ENCODE measurements around the gene TMEM140. TPM values are rescaled to one million over a fixed set of nuclear protein-coding genes. Genes with fewer than 3 reads are reported as not detected.

The TMEM140 gene
- total and polyA plus RNA-seq, 5 experiments from 2014 or later, result 13.9 to 36.9 (median 27.1) TPM

DNA sequence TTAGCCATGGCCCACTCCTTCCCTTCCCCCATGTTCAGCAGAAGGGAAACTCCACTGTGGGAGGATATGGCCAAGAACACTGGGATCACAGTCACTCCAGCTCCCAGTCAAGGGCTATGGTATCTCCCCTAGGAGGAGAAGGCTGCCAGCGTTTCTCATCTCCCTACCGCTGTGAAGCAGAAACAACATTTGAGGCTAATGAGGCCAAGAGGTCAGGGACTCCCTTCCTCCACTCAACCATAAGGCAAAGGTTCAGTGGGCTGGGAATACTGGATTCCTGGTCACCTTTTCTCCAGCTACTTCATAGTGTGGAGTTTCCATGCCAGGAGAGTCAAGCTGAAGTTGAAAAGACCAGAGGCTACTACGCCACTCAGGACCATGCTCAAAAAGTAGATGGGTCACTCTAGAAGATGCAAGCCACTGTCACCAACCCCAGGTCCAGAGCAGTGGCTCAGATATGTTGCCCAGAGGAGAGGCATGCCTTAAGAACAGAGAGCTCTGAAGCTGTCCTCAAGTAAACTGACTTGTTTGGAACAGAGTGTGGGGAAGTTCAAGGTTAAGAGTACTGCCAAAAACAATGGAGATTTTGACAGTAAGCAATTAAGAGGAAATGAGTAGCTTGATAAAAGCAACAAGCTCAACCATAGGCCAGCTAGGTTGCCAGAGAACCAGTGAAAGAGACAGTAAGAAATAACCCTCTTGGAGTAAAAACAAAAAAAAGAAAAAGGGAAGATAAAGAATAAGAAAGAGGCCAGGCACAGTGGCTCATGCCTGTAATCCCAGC is 3.8 kb upstream of the TMEM140 start:
- no peak for DNase-seq
- Mint-ChIP-seq H3K27me3 (no peaks in the 10 kb centered on the region), H3K4me1 (peaks cover 21 to 46% (median 35%) of the 10 kb centered on the region in 4 donors), H3K36me3 (peaks cover 0 to 22% (median 0%) of the 10 kb centered on the region in 3 donors), H3K9me3 (peaks cover 0 to 23% (median 4%) of the 10 kb centered on the region in 9 donors), H3K4me3 (peak overlapping the region in 2 of 10 donors; percentile 37 to 47), H3K27ac (peak overlapping the region in 8 of 10 donors; percentile 42 to 89 (median 76))
- POLR2A ChIA-PET, result interaction anchor here (0.9 to 1.6 kb wide), 2 partner anchors 148 to 159 kb away, joined by 3 to 12 read pairs; no protein-coding TSS in a partner anchor
- ATAC-seq, result no peak

GRCh38 chr7:135147341-135147898 is 452 bp upstream of the TMEM140 start:
- no peaks in the 10 kb centered on the region for H3K27me3 Mint-ChIP-seq
- POLR2A ChIA-PET, result interaction anchor here (0.8 to 4.7 kb wide), 11 partner anchors 12 to 831 kb away, joined by 3 to 84 read pairs (median 16); partner anchors contain the start of genes AGBL3, BPGM, CYREN and SLC35B4
- peaks cover 33 to 76% (median 68%) of the 10 kb centered on the region in 4 donors for H3K4me1 Mint-ChIP-seq
- H3K4me3 Mint-ChIP-seq, result peak overlapping the region; percentile 85 to 98 (median 93)
- peaks cover 0 to 2% (median 0%) of the 10 kb centered on the region in 9 donors for H3K9me3 Mint-ChIP-seq
- H3K27ac Mint-ChIP-seq, result peak overlapping the region; percentile 96 to 100 (median 98)
- DNase-seq, result peak in 2 of 10 donors; percentile 49 to 53
- H3K36me3 Mint-ChIP-seq, result peaks cover 8 to 22% (median 10%) of the 10 kb centered on the region in 3 donors
- ATAC-seq, result peak; percentile 7 to 22

GRCh38 chr7:135150072-135150782 is 2.4 kb downstream of the TMEM140 start:
- Mint-ChIP-seq H3K36me3 (peaks cover 32 to 50% (median 33%) of the 10 kb centered on the region in 3 donors), H3K27me3 (no peaks in the 10 kb centered on the region), H3K4me1 (peaks cover 42 to 88% (median 84%) of the 10 kb centered on the region in 4 donors), H3K27ac (peak overlapping the region in 9 of 10 donors; percentile 71 to 100 (median 97)), H3K4me3 (peak overlapping the region; percentile 85 to 98 (median 93)), H3K9me3 (peaks cover 7 to 27% (median 19%) of the 10 kb centered on the region in 9 donors)
- DNase-seq, result no peak
- POLR2A ChIA-PET, result interaction anchor here (1.4 to 4.6 kb wide), 5 partner anchors 9 to 692 kb away, joined by 3 to 84 read pairs (median 10); partner anchors contain the start of genes AGBL3, AKR1B1 and CYREN
- no peak for ATAC-seq

DNA sequence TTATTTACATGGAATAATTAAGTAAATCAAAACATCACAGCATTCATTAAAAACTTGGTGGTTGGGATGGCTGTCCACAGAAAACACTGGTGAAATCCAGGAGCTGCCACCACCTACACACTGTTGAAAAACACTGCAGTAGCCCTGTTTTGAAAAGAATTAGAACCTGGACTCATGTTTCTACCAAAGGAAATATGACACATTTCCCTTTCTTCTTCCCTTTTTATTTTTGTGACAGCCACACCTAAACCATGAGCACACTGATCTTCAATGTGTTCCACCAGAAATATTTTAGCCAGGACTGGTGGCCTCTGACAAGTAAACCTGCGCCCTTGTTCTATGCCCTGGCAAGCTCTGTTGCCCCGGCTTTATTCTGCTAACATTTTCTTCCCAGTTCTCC is 3.3 kb downstream of the TMEM140 start:
- Mint-ChIP-seq H3K36me3 (peaks cover 41 to 59% (median 41%) of the 10 kb centered on the region in 3 donors), H3K4me3 (peak overlapping the region; percentile 27 to 98 (median 92)), H3K4me1 (peaks cover 36 to 81% (median 79%) of the 10 kb centered on the region in 4 donors), H3K27ac (peak overlapping the region in 9 of 10 donors; percentile 32 to 99 (median 84)), H3K27me3 (no peaks in the 10 kb centered on the region), H3K9me3 (peaks cover 9 to 36% (median 24%) of the 10 kb centered on the region in 9 donors)
- no peak for DNase-seq
- POLR2A ChIA-PET, result interaction anchor here (0.9 to 4.5 kb wide), 4 partner anchors 8 to 160 kb away, joined by 3 to 45 read pairs (median 8); partner anchors contain the start of gene CYREN
- ATAC-seq, result no peak

DNA sequence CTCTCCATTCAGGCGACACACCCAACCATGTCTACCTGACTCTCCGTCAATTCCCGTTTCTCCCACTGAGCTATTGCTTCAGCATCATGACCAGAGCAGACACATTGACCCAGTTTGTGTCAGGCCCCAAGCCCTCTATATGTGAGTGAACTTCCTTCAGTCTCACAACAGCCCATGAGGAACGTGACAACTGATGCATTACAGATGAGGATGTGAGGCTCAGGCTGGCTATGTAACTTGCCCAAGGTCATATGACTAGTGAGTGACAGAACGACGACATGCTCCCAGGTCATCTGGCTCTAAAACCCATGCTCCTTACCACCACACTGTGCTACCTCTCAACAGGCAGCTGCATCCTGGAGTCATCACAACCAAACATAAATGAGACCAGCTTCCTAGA is 3.7 kb downstream of the TMEM140 start:
- DNase-seq (no peak), ATAC-seq (no peak)
- H3K27ac Mint-ChIP-seq, result peak overlapping the region in 9 of 10 donors; percentile 32 to 99 (median 84)
- POLR2A ChIA-PET, result interaction anchor here (0.9 to 4.5 kb wide), 4 partner anchors 8 to 160 kb away, joined by 3 to 45 read pairs (median 8); partner anchors contain the start of gene CYREN
- H3K4me1 Mint-ChIP-seq, result peaks cover 32 to 79% (median 76%) of the 10 kb centered on the region in 4 donors
- H3K36me3 Mint-ChIP-seq, result peaks cover 45 to 63% (median 45%) of the 10 kb centered on the region in 3 donors
- peak overlapping the region; percentile 27 to 98 (median 87) for H3K4me3 Mint-ChIP-seq
- no peaks in the 10 kb centered on the region for H3K27me3 Mint-ChIP-seq
- H3K9me3 Mint-ChIP-seq, result peaks cover 9 to 40% (median 28%) of the 10 kb centered on the region in 9 donors

- ATAC-seq, result no peak
- H3K9me3 Mint-ChIP-seq, result peaks cover 13 to 46% (median 33%) of the 10 kb centered on the region in 9 donors
- no peak for DNase-seq
- peaks cover 51 to 72% (median 52%) of the 10 kb centered on the region in 3 donors for H3K36me3 Mint-ChIP-seq
- POLR2A ChIA-PET, result interaction anchor here (2.3 to 2.6 kb wide), 2 partner anchors 12 to 17 kb away, joined by 6 to 10 read pairs; partner anchors contain the start of gene CYREN
- no peaks in the 10 kb centered on the region for H3K27me3 Mint-ChIP-seq
- peak overlapping the region in 3 of 10 donors; percentile 8 to 65 (median 22) for H3K27ac Mint-ChIP-seq
- H3K4me3 Mint-ChIP-seq, result peak overlapping the region in 6 of 10 donors; percentile 11 to 59 (median 36)
- H3K4me1 Mint-ChIP-seq, result peaks cover 33 to 78% (median 76%) of the 10 kb centered on the region in 4 donors
Measured at GRCh38 chr7:135152442-135152841, 4.6 kb downstream of the TMEM140 start.

DNA sequence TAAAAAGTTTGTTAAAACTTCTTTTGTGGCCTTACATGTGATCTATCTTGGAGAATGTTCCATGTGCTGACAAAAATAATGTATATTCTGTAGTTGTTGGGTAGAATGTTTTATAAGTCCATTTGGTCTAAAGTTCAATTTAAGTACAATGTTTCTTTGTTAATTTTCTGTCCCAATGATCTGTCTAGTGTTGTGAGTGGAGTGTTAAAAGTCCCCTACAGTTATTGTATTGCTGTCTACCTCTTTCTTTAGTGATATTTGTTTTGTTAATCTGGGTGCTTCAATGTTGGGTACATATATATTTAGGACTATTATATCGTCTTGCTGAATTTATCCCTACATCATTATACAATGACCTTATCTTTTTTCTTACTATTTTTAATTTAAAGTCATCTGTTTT is 6.9 kb downstream of the TMEM140 start:
- H3K27me3 Mint-ChIP-seq, result no peaks in the 10 kb centered on the region
- peaks cover 51 to 79% (median 57%) of the 10 kb centered on the region in 3 donors for H3K36me3 Mint-ChIP-seq
- H3K4me3 Mint-ChIP-seq, result peak overlapping the region in 5 of 10 donors; percentile 3 to 52 (median 43)
- POLR2A ChIA-PET, result interaction anchor here (1.0 to 1.4 kb wide), 2 partner anchors 16 to 168 kb away, joined by 3 to 4 read pairs; partner anchors contain the start of genes AGBL3 and CYREN
- peaks cover 38 to 86% (median 82%) of the 10 kb centered on the region in 4 donors for H3K4me1 Mint-ChIP-seq
- ATAC-seq (no peak), DNase-seq (no peak)
- peaks cover 13 to 46% (median 33%) of the 10 kb centered on the region in 9 donors for H3K9me3 Mint-ChIP-seq
- peak overlapping the region in 1 of 10 donors; percentile 43 for H3K27ac Mint-ChIP-seq

DNA sequence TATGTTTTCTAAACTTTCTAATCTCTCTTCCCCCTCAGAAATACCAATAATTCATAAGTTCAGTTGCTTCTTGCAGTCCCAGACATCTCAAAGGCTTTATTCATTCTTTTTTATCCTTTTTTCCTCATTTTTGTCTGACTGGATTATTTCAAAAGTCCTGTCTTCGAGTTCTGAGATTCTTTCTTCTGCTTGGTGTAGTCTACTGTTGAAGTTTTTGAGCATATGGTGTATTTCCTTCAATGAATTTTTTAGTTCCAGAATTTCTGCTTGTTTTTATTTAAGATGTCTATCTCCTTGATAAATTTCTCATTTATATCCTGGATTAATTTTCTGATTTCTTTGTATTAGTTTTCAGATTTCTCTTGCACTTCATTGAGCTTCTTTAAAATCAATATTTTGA is 8.4 kb downstream of the TMEM140 start:
- peak overlapping the region in 2 of 10 donors; percentile 39 to 64 for H3K27ac Mint-ChIP-seq
- peaks cover 55 to 81% (median 67%) of the 10 kb centered on the region in 3 donors for H3K36me3 Mint-ChIP-seq
- H3K27me3 Mint-ChIP-seq, result no peaks in the 10 kb centered on the region
- ATAC-seq (no peak), DNase-seq (no peak)
- H3K4me1 Mint-ChIP-seq, result peaks cover 45 to 85% (median 79%) of the 10 kb centered on the region in 4 donors
- peak overlapping the region in 1 of 10 donors; percentile 3 for H3K4me3 Mint-ChIP-seq
- H3K9me3 Mint-ChIP-seq, result peaks cover 13 to 46% (median 33%) of the 10 kb centered on the region in 9 donors
- POLR2A ChIA-PET, result interaction anchor here (0.9 to 2.9 kb wide), 2 partner anchors 10 to 12 kb away, joined by 4 to 16 read pairs; no protein-coding TSS in a partner anchor

GRCh38 chr7:135158141-135158655 is 10.3 kb downstream of the TMEM140 start:
- Mint-ChIP-seq H3K36me3 (peaks cover 42 to 79% (median 66%) of the 10 kb centered on the region in 3 donors), H3K27me3 (no peaks in the 10 kb centered on the region), H3K4me1 (peaks cover 40 to 84% (median 77%) of the 10 kb centered on the region in 4 donors), H3K9me3 (peaks cover 15 to 50% (median 39%) of the 10 kb centered on the region in 9 donors), H3K27ac (peak overlapping the region in 6 of 10 donors; percentile 25 to 86 (median 67)), H3K4me3 (no peak overlapping the region)
- ATAC-seq, result no peak
- POLR2A ChIA-PET, result interaction anchor here (0.5 to 5.7 kb wide), 4 partner anchors 9 to 171 kb away, joined by 3 to 45 read pairs (median 12); partner anchors contain the start of genes AGBL3 and TMEM140
- no peak for DNase-seq

DNA sequence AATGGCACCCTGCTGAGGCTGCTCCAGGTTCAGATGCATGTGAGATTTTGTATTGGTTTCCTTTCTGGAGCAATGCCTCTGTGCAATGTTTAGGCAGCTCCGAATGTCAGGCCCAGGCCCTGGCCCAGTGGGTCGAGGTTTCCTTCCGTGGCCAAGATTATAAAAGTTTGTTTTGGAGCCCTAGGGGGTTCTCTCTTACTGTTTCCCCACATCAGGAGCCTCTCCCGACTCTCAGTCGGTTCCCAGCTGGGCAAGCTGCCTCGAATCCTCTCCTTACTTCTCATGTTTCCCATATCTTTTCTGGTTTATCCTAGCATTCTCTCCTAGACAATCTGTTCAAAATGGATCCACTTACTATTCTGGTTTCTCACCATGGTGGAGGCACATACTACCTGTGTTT is 11.0 kb downstream of the TMEM140 start:
- POLR2A ChIA-PET, result interaction anchor here (0.5 to 5.7 kb wide), 4 partner anchors 10 to 172 kb away, joined by 3 to 45 read pairs (median 12); partner anchors contain the start of genes AGBL3 and TMEM140
- ATAC-seq (no peak), DNase-seq (no peak)
- H3K9me3 Mint-ChIP-seq, result peaks cover 15 to 43% (median 35%) of the 10 kb centered on the region in 9 donors
- H3K27ac Mint-ChIP-seq, result peak overlapping the region in 8 of 10 donors; percentile 25 to 86 (median 68)
- H3K36me3 Mint-ChIP-seq, result peaks cover 38 to 75% (median 61%) of the 10 kb centered on the region in 3 donors
- peak overlapping the region in 3 of 10 donors; percentile 20 to 36 (median 33) for H3K4me3 Mint-ChIP-seq
- H3K27me3 Mint-ChIP-seq, result no peaks in the 10 kb centered on the region
- peaks cover 36 to 78% (median 74%) of the 10 kb centered on the region in 4 donors for H3K4me1 Mint-ChIP-seq
